Measurements from ENCODE around the gene PRSS2.
A peak's percentile ranks its signal among the peaks of the same experiment; 100 is the strongest.

The PRSS2 gene

DNA sequence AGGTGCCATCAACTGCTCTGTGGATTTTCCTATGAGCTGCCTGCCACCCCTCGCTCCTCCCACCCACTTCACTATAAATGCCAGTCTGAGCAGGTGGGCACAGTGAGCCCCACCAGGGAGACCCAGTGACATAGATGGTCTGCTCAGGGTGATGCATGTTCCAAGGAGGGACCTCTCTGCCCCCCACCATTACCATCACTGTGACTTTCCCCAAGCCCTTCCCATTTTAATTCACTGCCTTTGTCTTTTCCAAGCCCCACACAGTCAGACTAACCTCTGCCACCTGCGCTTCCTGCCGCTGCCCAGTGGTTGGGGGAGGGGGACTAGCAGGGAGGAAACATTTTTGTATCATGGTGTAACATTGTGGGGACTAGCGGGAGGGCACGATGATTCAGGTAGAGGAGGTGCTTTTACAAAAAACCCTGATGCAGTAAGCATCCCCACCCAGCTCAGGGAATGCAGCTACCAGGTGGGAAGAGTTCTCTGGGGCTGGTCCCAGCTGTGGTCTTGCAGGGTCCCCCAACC lies 24.6 kb downstream of the PRSS2 start:
- DNase-seq (ENCODE audit: insufficient read length, low spot score) (no peak), FAIRE-seq (no peak)
- TF ChIP-seq PAX5 (IDR thresholded peaks at IDR 0.05; ENCODE audit: insufficient read depth, low read length, severe bottlenecking): no peak
- TF ChIP-seq TAF1 (IDR thresholded peaks at IDR 0.05; ENCODE audit: low read depth, low read length): no peak
- no peak for TF ChIP-seq SPI1 (IDR thresholded peaks at IDR 0.05; ENCODE audit: low read depth, low read length)
- no peak for TF ChIP-seq POU2F2 (IDR thresholded peaks at IDR 0.05; ENCODE audit: low read depth, low read length)
- no peak for TF ChIP-seq POLR2AphosphoS5 (IDR thresholded peaks at IDR 0.05; ENCODE audit: low read depth, low read length)
- no peak for TF ChIP-seq POLR2A (IDR thresholded peaks at IDR 0.05; ENCODE audit: low read depth, low read length)

DNA sequence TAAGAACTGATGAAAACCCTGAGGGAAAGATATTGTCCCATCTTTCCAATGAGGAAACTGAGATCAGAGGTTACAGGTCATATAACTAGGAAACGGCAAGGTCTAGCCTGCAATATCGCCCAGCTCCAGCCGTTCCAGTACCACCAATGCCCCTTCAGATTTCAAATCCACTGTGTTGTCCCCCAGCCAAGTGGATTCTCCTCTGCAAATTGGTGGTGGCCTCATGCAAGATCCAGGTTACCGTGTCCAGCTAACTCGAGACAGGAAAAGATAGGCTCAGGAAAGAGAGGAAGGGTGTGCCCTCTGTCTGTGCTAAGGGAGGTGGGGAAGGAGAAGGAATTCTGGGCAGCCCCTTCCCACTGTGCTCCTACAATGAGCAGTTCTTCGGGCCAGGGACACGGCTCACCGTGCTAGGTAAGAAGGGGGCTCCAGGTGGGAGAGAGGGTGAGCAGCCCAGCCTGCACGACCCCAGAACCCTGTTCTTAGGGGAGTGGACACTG lies 25.3 kb downstream of the PRSS2 start:
- FAIRE-seq (no peak), DNase-seq (ENCODE audit: insufficient read length, low spot score) (no peak)
- TF ChIP-seq POU2F2 (IDR thresholded peaks at IDR 0.05; ENCODE audit: low read depth, low read length): no peak
- no peak for TF ChIP-seq POLR2AphosphoS5 (IDR thresholded peaks at IDR 0.05; ENCODE audit: low read depth, low read length)
- TF ChIP-seq TAF1 (IDR thresholded peaks at IDR 0.05; ENCODE audit: low read depth, low read length): no peak
- no peak; the same call in 1 of the 2 replicates for TF ChIP-seq POLR2A (IDR thresholded peaks at IDR 0.05; ENCODE audit: low read depth, low read length)
- no peak for TF ChIP-seq PAX5 (IDR thresholded peaks at IDR 0.05; ENCODE audit: insufficient read depth, low read length, severe bottlenecking)
- TF ChIP-seq SPI1 (IDR thresholded peaks at IDR 0.05; ENCODE audit: low read depth, low read length): no peak

DNA sequence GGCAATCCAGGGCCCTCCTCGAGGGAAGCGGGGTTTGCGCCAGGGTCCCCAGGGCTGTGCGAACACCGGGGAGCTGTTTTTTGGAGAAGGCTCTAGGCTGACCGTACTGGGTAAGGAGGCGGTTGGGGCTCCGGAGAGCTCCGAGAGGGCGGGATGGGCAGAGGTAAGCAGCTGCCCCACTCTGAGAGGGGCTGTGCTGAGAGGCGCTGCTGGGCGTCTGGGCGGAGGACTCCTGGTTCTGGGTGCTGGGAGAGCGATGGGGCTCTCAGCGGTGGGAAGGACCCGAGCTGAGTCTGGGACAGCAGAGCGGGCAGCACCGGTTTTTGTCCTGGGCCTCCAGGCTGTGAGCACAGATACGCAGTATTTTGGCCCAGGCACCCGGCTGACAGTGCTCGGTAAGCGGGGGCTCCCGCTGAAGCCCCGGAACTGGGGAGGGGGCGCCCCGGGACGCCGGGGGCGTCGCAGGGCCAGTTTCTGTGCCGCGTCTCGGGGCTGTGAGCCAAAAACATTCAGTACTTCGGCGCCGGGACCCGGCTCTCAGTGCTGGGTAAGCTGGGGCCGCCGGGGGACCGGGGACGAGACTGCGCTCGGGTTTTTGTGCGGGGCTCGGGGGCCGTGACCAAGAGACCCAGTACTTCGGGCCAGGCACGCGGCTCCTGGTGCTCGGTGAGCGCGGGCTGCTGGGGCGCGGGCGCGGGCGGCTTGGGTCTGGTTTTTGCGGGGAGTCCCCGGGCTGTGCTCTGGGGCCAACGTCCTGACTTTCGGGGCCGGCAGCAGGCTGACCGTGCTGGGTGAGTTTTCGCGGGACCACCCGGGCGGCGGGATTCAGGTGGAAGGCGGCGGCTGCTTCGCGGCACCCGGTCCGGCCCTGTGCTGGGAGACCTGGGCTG lies 26.0 kb downstream of the PRSS2 start:
- peak; percentile 18; the same call in 1 of the 2 replicates for TF ChIP-seq TAF1 (IDR thresholded peaks at IDR 0.05; ENCODE audit: low read depth, low read length)
- TF ChIP-seq POLR2A (IDR thresholded peaks at IDR 0.05; ENCODE audit: low read depth, low read length): peak; percentile 39
- TF ChIP-seq POLR2AphosphoS5 (IDR thresholded peaks at IDR 0.05; ENCODE audit: low read depth, low read length): 0 out of 2 replicates have a peak, but pooled peaks have one; percentile 48
- TF ChIP-seq POU2F2 (IDR thresholded peaks at IDR 0.05; ENCODE audit: low read depth, low read length): no peak
- FAIRE-seq (no peak), DNase-seq (ENCODE audit: insufficient read length, low spot score) (peak; percentile 43)

DNA sequence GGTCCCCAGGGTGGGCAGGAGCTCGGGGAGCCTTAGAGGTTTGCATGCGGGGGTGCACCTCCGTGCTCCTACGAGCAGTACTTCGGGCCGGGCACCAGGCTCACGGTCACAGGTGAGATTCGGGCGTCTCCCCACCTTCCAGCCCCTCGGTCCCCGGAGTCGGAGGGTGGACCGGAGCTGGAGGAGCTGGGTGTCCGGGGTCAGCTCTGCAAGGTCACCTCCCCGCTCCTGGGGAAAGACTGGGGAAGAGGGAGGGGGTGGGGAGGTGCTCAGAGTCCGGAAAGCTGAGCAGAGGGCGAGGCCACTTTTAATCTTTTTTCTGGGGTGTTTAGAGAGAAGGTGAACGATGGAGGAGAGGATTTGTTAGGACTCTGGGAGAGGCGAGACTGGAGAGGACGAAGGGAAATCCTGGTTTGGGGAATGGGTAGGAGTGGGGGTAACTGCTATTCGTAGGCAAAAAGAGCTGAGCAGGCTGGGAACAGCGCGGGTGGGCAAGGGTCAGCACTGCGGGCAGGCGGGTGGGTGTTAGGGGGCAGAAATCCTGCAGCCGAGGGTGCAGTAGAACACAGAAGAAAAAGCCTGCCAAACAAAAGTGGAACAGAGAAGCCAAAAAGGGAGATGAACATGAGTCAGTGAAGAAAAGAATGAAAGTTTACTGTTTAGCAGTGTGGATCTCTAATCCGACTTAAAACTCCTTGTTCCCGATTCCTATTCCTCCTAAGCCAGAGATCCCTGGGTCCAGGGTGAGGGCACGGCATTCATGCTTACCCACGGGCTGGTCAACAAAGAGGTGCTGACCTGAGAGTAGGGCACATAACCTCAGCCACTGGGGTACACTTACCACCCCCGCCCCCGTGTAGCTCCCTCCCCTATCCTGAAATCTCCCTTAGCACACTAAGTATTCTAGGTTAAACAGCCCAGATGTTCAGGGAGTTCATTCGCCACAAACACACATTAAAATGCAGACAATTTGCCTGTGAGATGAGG lies 26.9 kb downstream of the PRSS2 start:
- peak; percentile 82 for FAIRE-seq
- TF ChIP-seq POLR2A (IDR thresholded peaks at IDR 0.05; ENCODE audit: low read depth, low read length) (no peak), POU2F2 (IDR thresholded peaks at IDR 0.05; ENCODE audit: low read depth, low read length) (no peak), PAX5 (IDR thresholded peaks at IDR 0.05; ENCODE audit: insufficient read depth, low read length, severe bottlenecking) (no peak), SPI1 (IDR thresholded peaks at IDR 0.05; ENCODE audit: low read depth, low read length) (no peak), POLR2AphosphoS5 (IDR thresholded peaks at IDR 0.05; ENCODE audit: low read depth, low read length) (peak; percentile 28; the same call in 1 of the 2 replicates), TAF1 (IDR thresholded peaks at IDR 0.05; ENCODE audit: low read depth, low read length) (0 out of 2 replicates have a peak, but pooled peaks have one; percentile 8)

DNA sequence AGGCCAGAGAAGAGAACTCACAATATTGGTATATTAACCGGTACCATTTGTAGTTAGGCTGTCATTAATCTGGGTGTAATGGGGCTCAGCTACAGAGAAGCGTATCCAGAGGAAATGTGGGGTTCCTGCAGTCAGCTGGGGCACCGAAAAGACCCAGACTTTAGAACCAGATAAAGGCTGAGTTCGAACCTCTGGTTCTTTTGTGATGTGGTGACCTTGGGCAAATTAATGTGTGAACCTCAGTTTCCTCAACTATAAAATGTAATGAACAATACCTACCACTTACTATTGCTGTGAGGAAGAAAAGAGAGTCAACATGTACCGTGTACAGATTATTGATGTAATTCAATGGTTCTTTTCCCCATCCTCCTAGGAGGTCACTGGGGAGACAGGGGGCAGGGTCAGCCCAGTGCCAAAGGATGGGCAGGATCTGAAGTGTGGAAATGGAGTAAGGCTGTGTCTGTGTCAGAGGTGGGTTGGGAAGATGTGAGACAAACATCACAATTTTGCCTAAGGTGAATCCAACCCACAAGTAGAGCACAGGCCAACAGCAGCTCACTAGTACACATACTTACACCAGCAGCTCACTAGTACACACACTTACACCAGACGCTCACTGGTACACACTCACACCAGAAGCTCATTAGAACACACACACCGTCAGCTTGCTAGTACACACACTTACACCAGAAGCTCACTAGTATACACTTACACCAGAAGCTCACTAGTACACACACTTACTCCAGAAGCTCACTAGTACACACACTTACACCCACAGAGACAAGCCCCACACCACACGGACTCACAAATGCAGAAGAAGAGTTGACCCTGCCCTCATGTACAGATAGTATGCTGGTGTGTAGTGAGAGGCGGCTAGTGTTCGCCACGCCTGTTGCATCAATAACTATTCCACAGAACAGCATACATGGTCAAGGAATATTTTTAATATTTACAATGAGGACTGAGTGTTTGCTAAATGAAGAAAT lies 28.0 kb downstream of the PRSS2 start:
- FAIRE-seq (peak; percentile 56), DNase-seq (ENCODE audit: insufficient read length, low spot score) (no peak)
- no peak for TF ChIP-seq POLR2A (IDR thresholded peaks at IDR 0.05; ENCODE audit: low read depth, low read length)
- no peak for TF ChIP-seq POU2F2 (IDR thresholded peaks at IDR 0.05; ENCODE audit: low read depth, low read length)
- TF ChIP-seq POLR2AphosphoS5 (IDR thresholded peaks at IDR 0.05; ENCODE audit: low read depth, low read length): no peak
- no peak for TF ChIP-seq SPI1 (IDR thresholded peaks at IDR 0.05; ENCODE audit: low read depth, low read length)
- no peak for TF ChIP-seq PAX5 (IDR thresholded peaks at IDR 0.05; ENCODE audit: insufficient read depth, low read length, severe bottlenecking)
- no peak for TF ChIP-seq TAF1 (IDR thresholded peaks at IDR 0.05; ENCODE audit: low read depth, low read length)

More for the DNA sequence above, 26.9 kb downstream of the PRSS2 start:
- no peak for DNase-seq (ENCODE audit: insufficient read length, low spot score)

DNA sequence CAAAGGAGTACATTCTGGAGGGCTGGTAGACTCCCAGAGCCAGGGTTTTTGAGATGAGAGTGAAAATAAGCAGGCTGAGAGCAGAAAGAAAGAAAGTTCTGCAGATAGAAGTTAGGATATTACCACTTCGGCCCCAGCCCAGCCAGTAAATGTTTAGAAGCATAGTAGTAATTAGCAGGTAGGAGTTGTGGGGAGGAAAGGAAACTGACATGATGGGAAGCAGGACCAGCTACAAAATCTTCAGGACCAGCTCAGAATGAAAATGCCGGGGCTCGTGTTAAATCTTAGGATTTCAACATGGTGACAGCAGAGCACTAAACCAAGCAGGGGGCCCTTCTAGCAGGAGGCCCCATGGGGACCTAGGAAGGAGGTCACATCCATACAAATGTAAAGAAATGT lies 28.7 kb downstream of the PRSS2 start:
- FAIRE-seq (no peak), DNase-seq (ENCODE audit: insufficient read length, low spot score) (no peak)
- TF ChIP-seq POU2F2 (IDR thresholded peaks at IDR 0.05; ENCODE audit: low read depth, low read length) (no peak), POLR2A (IDR thresholded peaks at IDR 0.05; ENCODE audit: low read depth, low read length) (no peak), SPI1 (IDR thresholded peaks at IDR 0.05; ENCODE audit: low read depth, low read length) (no peak), TAF1 (IDR thresholded peaks at IDR 0.05; ENCODE audit: low read depth, low read length) (no peak), PAX5 (IDR thresholded peaks at IDR 0.05; ENCODE audit: insufficient read depth, low read length, severe bottlenecking) (no peak), POLR2AphosphoS5 (IDR thresholded peaks at IDR 0.05; ENCODE audit: low read depth, low read length) (no peak)

DNA sequence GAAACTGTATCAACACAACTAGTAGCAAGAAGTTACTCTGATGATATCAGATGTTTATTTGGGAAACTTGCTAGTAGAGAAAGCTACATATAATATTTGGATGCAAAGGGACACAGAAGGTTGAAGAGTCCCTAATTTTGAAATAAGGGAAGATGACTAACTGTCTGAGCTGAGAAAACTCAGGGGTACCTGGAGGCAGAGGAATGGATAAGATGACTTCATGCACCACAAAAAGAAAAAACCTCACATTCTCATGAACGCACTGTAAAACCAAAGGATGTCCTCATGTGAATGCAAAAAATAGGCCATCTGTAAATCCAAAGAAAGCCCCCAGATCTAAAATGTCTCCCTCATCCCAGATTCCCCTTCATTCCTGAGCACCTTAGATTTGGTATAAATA lies 29.3 kb downstream of the PRSS2 start:
- FAIRE-seq: no peak
- TF ChIP-seq SPI1 (IDR thresholded peaks at IDR 0.05; ENCODE audit: low read depth, low read length) (no peak), POLR2A (IDR thresholded peaks at IDR 0.05; ENCODE audit: low read depth, low read length) (no peak), POU2F2 (IDR thresholded peaks at IDR 0.05; ENCODE audit: low read depth, low read length) (no peak), POLR2AphosphoS5 (IDR thresholded peaks at IDR 0.05; ENCODE audit: low read depth, low read length) (no peak), PAX5 (IDR thresholded peaks at IDR 0.05; ENCODE audit: insufficient read depth, low read length, severe bottlenecking) (no peak), TAF1 (IDR thresholded peaks at IDR 0.05; ENCODE audit: low read depth, low read length) (no peak)
- no peak for DNase-seq (ENCODE audit: insufficient read length, low spot score)

Data from GM12891 (cell line).